ENCODE results near the gene NR2E3.

- TF ChIP-seq POLR2A (IDR thresholded peaks at IDR 0.05; ENCODE audit: low read length) (no peak), GATA1 (IDR thresholded peaks at IDR 0.05; ENCODE audit: low read depth, low read length) (no peak)
Observed at GRCh38 chr15:71773206-71773859, 37.0 kb upstream of the NR2E3 start.
